K562 (cell line): Measurements from ENCODE around the gene USP27X. TPM values are rescaled to one million over a fixed set of nuclear protein-coding genes. Genes with fewer than 3 reads are reported as not detected.

ENCODE experiments used
- ATAC-seq: fragments of 200-7000 bp; cut with Tn5 transposase; 3 replicates; pipeline ENCODE4 v1.9.1; 2020; ENCODE audit warnings: moderate library complexity
- BruUV-seq: library from RNA; stranded (reverse); fragments of 400-500 nt; replicated peaks from 2 replicates; lab custom pipeline; 2021; lab: Mats Ljungman, UMichigan
- CTCF ChIA-PET: fragments of 300-600 bp; formaldehyde crosslinking; extraction: SDS; loops from one replicate; lab custom pipeline; 2021; ENCODE audit warnings: low intra/inter-chr PET ratio; lab: Yijun Ruan, JAX
- POLR2A ChIA-PET: fragments of 300-600, 350-650 bp; sonication (Branson Sonifier 250); formaldehyde crosslinking; extraction: SDS; loops from one replicate; lab custom pipeline; 2021; ENCODE audit warnings: antibody characterized with exemption, inconsistent platforms; lab: Yijun Ruan, JAX
- DNase-seq, 4 experiments: peaks; one replicate each; pipeline versions ENCODE4 v3.0.0 to v3.0.0-alpha.2; 2011 to 2018; ENCODE audit warnings: low spot score in 3 of 4, mixed read lengths in 3 of 4; ENCODE audit errors: extremely low read depth in 1 of 4
- FAIRE-seq: peaks from 2 replicates; lab custom pipeline; 2011; peaks lifted over from hg19 to GRCh38; lab: Jason Lieb, UNC
- H2AFZ ChIP-seq: 2 replicates; pipeline ENCODE4 v1.6.0; 2011; ENCODE audit warnings: low read depth, low read length, control low read depth, inconsistent platforms
- H3K27ac ChIP-seq: fragments of 200-600 bp; 3 replicates; pipeline ENCODE4 v1.8.0; 2011; ENCODE audit warnings: low read depth, mild to moderate bottlenecking, control low read depth, inconsistent platforms, low read length, moderate library complexity, mixed read lengths; ENCODE audit errors: extremely low read depth
- H3K27me3 ChIP-seq, 2 experiments: fragments of 300-600 bp in 1 of 2; 2 replicates in 1 of 2; 3 replicates in 1 of 2; pipeline versions ENCODE4 v1.6.0 to v1.8.0; 2011; ENCODE audit warnings: inconsistent platforms in 2 of 2, low read length in 2 of 2, mild to moderate bottlenecking in 1 of 2, mixed read lengths in 1 of 2, moderate library complexity in 1 of 2; ENCODE audit not compliant: control insufficient read depth in 2 of 2, insufficient read depth in 2 of 2
- H3K36me3 ChIP-seq: fragments of 300-600 bp; 3 replicates; pipeline ENCODE4 v1.8.0; 2011; ENCODE audit warnings: mild to moderate bottlenecking, low read length, inconsistent platforms; ENCODE audit not compliant: control insufficient read depth, insufficient read depth
- H3K4me1 ChIP-seq, 2 experiments: fragments of 200-600 bp in 1 of 2; replicated peaks in 1 of 2; 2 replicates in 1 of 2; 3 replicates in 1 of 2; pipeline versions ENCODE4 v1.5.1 to v1.8.0; 2011; ENCODE audit warnings: inconsistent platforms in 2 of 2, low read length in 2 of 2, mild to moderate bottlenecking in 1 of 2, mixed read lengths in 1 of 2, moderate library complexity in 1 of 2; ENCODE audit not compliant: control insufficient read depth in 2 of 2, insufficient read depth in 2 of 2
- H3K4me2 ChIP-seq: 2 replicates; pipeline ENCODE4 v1.6.1; 2011; ENCODE audit warnings: low read length, control low read depth, inconsistent platforms, mixed read lengths; ENCODE audit not compliant: insufficient read depth
- H3K4me3 ChIP-seq: fragments of 200-600 bp; sonication (generic), shearing (Covaris generic); 2 replicates; pipeline ENCODE4 v1.5.1; 2016; ENCODE audit warnings: control low read depth, inconsistent platforms
- H3K79me2 ChIP-seq: fragments of 200-600 bp; 3 replicates; pipeline ENCODE4 v1.8.0; 2011; ENCODE audit warnings: low read length, inconsistent platforms; ENCODE audit not compliant: control insufficient read depth, insufficient read depth
- H3K9ac ChIP-seq, 2 experiments: 2 replicates each; pipeline versions ENCODE4 v1.6.0 to v1.6.1; 2011; ENCODE audit warnings: low read depth in 2 of 2, low read length in 2 of 2, control low read depth in 1 of 2, inconsistent platforms in 1 of 2, mild to moderate bottlenecking in 1 of 2, mixed read lengths in 1 of 2; ENCODE audit not compliant: insufficient read depth in 1 of 2
- H3K9me1 ChIP-seq: one replicate; pipeline ENCODE4 v1.6.0; 2011; ENCODE audit warnings: inconsistent platforms, mild to moderate bottlenecking, low read length, moderate library complexity; ENCODE audit not compliant: control insufficient read depth, insufficient read depth
- H3K9me3 ChIP-seq: replicated peaks from 2 replicates; pipeline ENCODE4 v1.5.1; 2011; ENCODE audit warnings: low read depth, low read length, inconsistent platforms; ENCODE audit not compliant: control insufficient read depth, insufficient read depth
- H4K20me1 ChIP-seq: replicated peaks from 2 replicates; pipeline ENCODE4 v1.6.1; 2011; ENCODE audit warnings: low read length, inconsistent platforms, mixed read lengths; ENCODE audit not compliant: control insufficient read depth, insufficient read depth
- HNRNPK ChIP-seq: fragments of 200-400 bp; formaldehyde crosslinking; IDR thresholded peaks from one replicate; pipeline ENCODE4 v1.6.1; 2018; ENCODE audit warnings: mild to moderate bottlenecking, low read depth, low read length; ENCODE audit not compliant: poor library complexity, severe bottlenecking
- ZNF518B ChIP-seq: fragments of 250-450 bp; sonication (Bioruptor Pico); IDR thresholded peaks from 2 replicates; pipeline ENCODE4 v1.5.0; 2021; ENCODE audit warnings: mild to moderate bottlenecking, moderate library complexity
- in situ Hi-C: fragments of 300-500 bp; cut with MboI; formaldehyde crosslinking; loops from 4 replicates; pipeline ENCODE4 v1.15.0; 2018; ENCODE audit warnings: inconsistent platforms, mixed read lengths
- intact Hi-C: fragments of 100-400 bp; cut with micrococcal nuclease; formaldehyde crosslinking; loops from 2 replicates; pipeline ENCODE4 v1.14.2; 2022
- polyA plus RNA-seq, 8 experiments: library from polyadenylated mRNA; depleted of rRNA in 4 of 8; stranded (reverse) in 5 of 8; unstranded in 3 of 8; fragments of >200 nt; fragmentation: Nextera tagmentation in 2 of 8; fragmentation: Illumina TruSeq in 1 of 8; extraction: Ambion mirVana in 2 of 8; extraction: Trizol in 1 of 8; gene quantifications; 2 replicates each; pipeline versions ENCODE4 v1.2.1 to v1.2.3, GENCODE V29; 2011 to 2014; ENCODE audit warnings: inconsistent platforms in 1 of 8, missing spikeins in 1 of 8
- total RNA-seq, 7 experiments: library from RNA; depleted of rRNA in 6 of 7; stranded (reverse); fragments of >200 nt in 6 of 7; fragmentation: Illumina TruSeq in 2 of 7; extraction: Trizol in 2 of 7; gene quantifications; 2 replicates each; pipeline versions ENCODE4 v1.2.1 to v1.2.3, GENCODE V29; 2011 to 2021; ENCODE audit warnings: low replicate concordance in 1 of 7
- TF ChIP-seq, protein P1 (sequence below): fragments of 250-450 bp; sonication (Bioruptor Pico); IDR thresholded peaks from 2 replicates; pipeline ENCODE4 v1.4.0; 2020; ENCODE audit warnings: mild to moderate bottlenecking, moderate library complexity
- TF ChIP-seq, protein P2 (sequence below): fragments of 250-450 bp; sonication (Bioruptor Pico); IDR thresholded peaks from 2 replicates; pipeline ENCODE4 v1.4.0; 2020; ENCODE audit warnings: mild to moderate bottlenecking

USP27X gene
- total and polyA plus RNA-seq, 9 of the 15 experiments (the other 6 are each of a cell fraction or from before 2014, with no cell fraction given) = 0.15 to 4.7 (median 1.6) TPM

- TF ChIP-seq ZNF518B (CRISPR knock-in tag) = no peak
- TF ChIP-seq, all 486 proteins: peak for 0
Observed at GRCh38 chrX:49896951-49897350, 17.7 kb downstream of the USP27X start (continued).

GRCh38 chrX:49901048-49901447 lies 21.8 kb downstream of the USP27X start:
- no peak overlapping the region for H3K4me2 ChIP-seq
- H3K27ac ChIP-seq = no peak overlapping the region
- H3K9me1 ChIP-seq = no peaks in the 10 kb centered on the region
- H3K27me3 ChIP-seq = no peaks in the 10 kb centered on the region
- in situ Hi-C loops = loop anchor here (25.0 kb wide), 1 partner anchor 1264 kb away; no protein-coding TSS in a partner anchor
- CTCF ChIA-PET = no interaction called here
- H3K4me3 ChIP-seq = no peak overlapping the region
- H3K79me2 ChIP-seq = no peaks in the 10 kb centered on the region
- no peaks in the 10 kb centered on the region for H3K9me3 ChIP-seq
- ATAC-seq = no peak
- H3K36me3 ChIP-seq = no peaks in the 10 kb centered on the region
- BruUV-seq = no TSS peak
- no peak overlapping the region for H2AFZ ChIP-seq
- no peak for DNase-seq
- H4K20me1 ChIP-seq = no peaks in the 10 kb centered on the region
- POLR2A ChIA-PET = no interaction called here
- intact Hi-C loops = no loop called here
- H3K4me1 ChIP-seq = no peaks in the 10 kb centered on the region
- FAIRE-seq = no peak
- no peak overlapping the region for H3K9ac ChIP-seq
- TF ChIP-seq, protein P1, sequence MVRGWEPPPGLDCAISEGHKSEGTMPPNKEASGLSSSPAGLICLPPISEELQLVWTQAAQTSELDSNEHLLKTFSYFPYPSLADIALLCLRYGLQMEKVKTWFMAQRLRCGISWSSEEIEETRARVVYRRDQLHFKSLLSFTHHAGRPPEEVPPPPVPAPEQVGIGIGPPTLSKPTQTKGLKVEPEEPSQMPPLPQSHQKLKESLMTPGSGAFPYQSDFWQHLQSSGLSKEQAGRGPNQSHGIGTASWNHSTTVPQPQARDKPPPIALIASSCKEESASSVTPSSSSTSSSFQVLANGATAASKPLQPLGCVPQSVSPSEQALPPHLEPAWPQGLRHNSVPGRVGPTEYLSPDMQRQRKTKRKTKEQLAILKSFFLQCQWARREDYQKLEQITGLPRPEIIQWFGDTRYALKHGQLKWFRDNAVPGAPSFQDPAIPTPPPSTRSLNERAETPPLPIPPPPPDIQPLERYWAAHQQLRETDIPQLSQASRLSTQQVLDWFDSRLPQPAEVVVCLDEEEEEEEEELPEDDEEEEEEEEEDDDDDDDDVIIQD (CRISPR knock-in tag) = no peak
- no peak for TF ChIP-seq HNRNPK
- TF ChIP-seq, protein P2, sequence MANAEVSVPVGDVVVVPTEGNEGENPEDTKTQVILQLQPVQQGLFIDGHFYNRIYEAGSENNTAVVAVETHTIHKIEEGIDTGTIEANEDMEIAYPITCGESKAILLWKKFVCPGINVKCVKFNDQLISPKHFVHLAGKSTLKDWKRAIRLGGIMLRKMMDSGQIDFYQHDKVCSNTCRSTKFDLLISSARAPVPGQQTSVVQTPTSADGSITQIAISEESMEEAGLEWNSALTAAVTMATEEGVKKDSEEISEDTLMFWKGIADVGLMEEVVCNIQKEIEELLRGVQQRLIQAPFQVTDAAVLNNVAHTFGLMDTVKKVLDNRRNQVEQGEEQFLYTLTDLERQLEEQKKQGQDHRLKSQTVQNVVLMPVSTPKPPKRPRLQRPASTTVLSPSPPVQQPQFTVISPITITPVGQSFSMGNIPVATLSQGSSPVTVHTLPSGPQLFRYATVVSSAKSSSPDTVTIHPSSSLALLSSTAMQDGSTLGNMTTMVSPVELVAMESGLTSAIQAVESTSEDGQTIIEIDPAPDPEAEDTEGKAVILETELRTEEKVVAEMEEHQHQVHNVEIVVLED = no peak
